ENCODE data around the gene DENND4A.

DNA sequence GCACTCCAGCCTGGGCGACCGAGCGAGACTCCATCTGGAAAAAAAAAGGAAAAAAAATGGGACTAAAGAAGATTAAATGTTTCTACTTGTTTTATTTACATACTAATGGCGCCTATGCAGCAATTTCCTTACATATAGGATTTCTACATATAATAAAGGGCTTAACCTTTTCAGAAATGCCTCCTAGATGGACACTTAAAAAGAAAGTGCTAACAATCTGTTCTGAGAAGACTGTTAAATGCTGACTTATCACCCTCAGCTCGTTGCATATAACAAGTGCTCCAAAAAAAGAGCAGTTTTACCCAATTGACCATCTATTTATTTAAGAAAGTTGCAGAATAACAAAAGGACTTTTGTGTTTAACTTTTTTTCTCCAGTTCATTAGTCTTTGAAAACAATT lies 32.7 kb downstream of the DENND4A start:
- no peak for TF ChIP-seq POLR2AphosphoS5 (IDR thresholded peaks at IDR 0.05)
- TF ChIP-seq CTCF (IDR thresholded peaks at IDR 0.05), result no peak
- TF ChIP-seq EP300 (IDR thresholded peaks at IDR 0.05), result no peak
- TF ChIP-seq POLR2A (IDR thresholded peaks at IDR 0.05), result no peak

All from gastroesophageal sphincter (tissue), 3 donors.